IMR-90 (cell line): ENCODE measurements around the gene PBXIP1. TPM values are rescaled to one million over a fixed set of nuclear protein-coding genes. Genes with fewer than 3 reads are reported as not detected.

Source experiments
- ATAC-seq: fragments of 200-7000 bp; cut with Tn5 transposase; 2 replicates; pipeline ENCODE4 v1.9.1; 2020; ENCODE audit warnings: low read depth, mild to moderate bottlenecking, moderate library complexity
- BruUV-seq: library from RNA; stranded (reverse); fragments of 400-500 nt; replicated peaks from 2 replicates; lab custom pipeline; 2021; lab: Mats Ljungman, UMichigan
- CTCF ChIA-PET: fragments of 300-600 bp; formaldehyde crosslinking; extraction: SDS; loops from one replicate; lab custom pipeline; 2021; ENCODE audit warnings: antibody characterized with exemption; lab: Yijun Ruan, JAX
- POLR2A ChIA-PET: fragments of 300-600 bp; sonication (Branson Sonifier 250); formaldehyde crosslinking; loops from one replicate; lab custom pipeline; 2022; ENCODE audit warnings: antibody characterized with exemption; ENCODE audit not compliant: unreplicated experiment; lab: Charles Lee
- DNase-seq: peaks from one replicate; pipeline ENCODE4 v3.0.0; 2013
- H2AFZ ChIP-seq: replicated peaks from 2 replicates; pipeline ENCODE3; 2013; ENCODE audit warnings: low read length, mild to moderate bottlenecking; ENCODE audit not compliant: poor library complexity
- H2AK5ac ChIP-seq: 2 replicates; pipeline ENCODE4 v1.6.1; 2013; ENCODE audit warnings: low read depth, low read length, inconsistent platforms
- H2AK9ac ChIP-seq: replicated peaks from 2 replicates; pipeline ENCODE3; 2013; ENCODE audit warnings: mild to moderate bottlenecking, low read depth, low read length, moderate library complexity; ENCODE audit not compliant: poor library complexity
- H2BK120ac ChIP-seq: 2 replicates; pipeline ENCODE4 v1.6.1; 2013; ENCODE audit warnings: low read depth, low read length, inconsistent platforms
- H2BK15ac ChIP-seq: 3 replicates; pipeline ENCODE4 v1.6.1; 2013; ENCODE audit warnings: low read depth, low read length, inconsistent platforms
- H2BK20ac ChIP-seq: 2 replicates; pipeline ENCODE4 v1.6.1; 2013; ENCODE audit warnings: low read depth, mild to moderate bottlenecking, inconsistent platforms, low read length, moderate library complexity
- H2BK5ac ChIP-seq: 2 replicates; pipeline ENCODE4 v1.6.1; 2013; ENCODE audit warnings: mild to moderate bottlenecking, low read depth, low read length, inconsistent platforms; ENCODE audit not compliant: poor library complexity, severe bottlenecking
- H3K14ac ChIP-seq: replicated peaks from 2 replicates; pipeline ENCODE4 v1.6.1; 2013; ENCODE audit warnings: low read depth, low read length, inconsistent platforms
- H3K18ac ChIP-seq: 2 replicates; pipeline ENCODE4 v1.6.1; 2013; ENCODE audit warnings: low read depth, low read length, control low read depth
- H3K23ac ChIP-seq: 2 replicates; pipeline ENCODE4 v1.6.1; 2013; ENCODE audit warnings: low read depth, low read length, inconsistent platforms
- H3K27ac ChIP-seq: 2 replicates; pipeline ENCODE4 v1.5.1; 2013; ENCODE audit warnings: mild to moderate bottlenecking, control low read depth, low read length; ENCODE audit not compliant: insufficient read depth
- H3K27me3 ChIP-seq: 2 replicates; pipeline ENCODE4 v1.6.1; 2013; ENCODE audit warnings: low read length; ENCODE audit not compliant: control insufficient read depth, insufficient read depth
- H3K36me3 ChIP-seq: 2 replicates; pipeline ENCODE4 v1.6.1; 2013; ENCODE audit warnings: low read length, mixed read lengths; ENCODE audit not compliant: control insufficient read depth, insufficient read depth
- H3K4ac ChIP-seq: 2 replicates; pipeline ENCODE4 v1.6.1; 2013; ENCODE audit warnings: low read depth, low read length, inconsistent platforms
- H3K4me1 ChIP-seq: 2 replicates; pipeline ENCODE4 v1.6.1; 2013; ENCODE audit warnings: low read length, mixed read lengths; ENCODE audit not compliant: control insufficient read depth, insufficient read depth
- H3K4me2 ChIP-seq: 2 replicates; pipeline ENCODE4 v1.6.1; 2013; ENCODE audit warnings: low read depth, mild to moderate bottlenecking, control low read depth, low read length, moderate library complexity
- H3K4me3 ChIP-seq: 2 replicates; pipeline ENCODE4 v1.5.1; 2013; ENCODE audit warnings: low read depth, mild to moderate bottlenecking, control low read depth, low read length, moderate library complexity; ENCODE audit not compliant: insufficient read depth
- H3K56ac ChIP-seq: 2 replicates; pipeline ENCODE4 v1.6.1; 2013; ENCODE audit warnings: low read length, inconsistent platforms; ENCODE audit not compliant: insufficient read depth; ENCODE audit errors: extremely low read depth
- H3K79me1 ChIP-seq, 2 experiments: 2 replicates each; pipeline ENCODE4 v1.6.1; 2013; ENCODE audit warnings: low read length in 2 of 2, inconsistent platforms in 1 of 2, low read depth in 1 of 2
- H3K9ac ChIP-seq: 2 replicates; pipeline ENCODE4 v1.6.1; 2013; ENCODE audit warnings: low read depth, low read length, control low read depth
- H3K9me1 ChIP-seq: 2 replicates; pipeline ENCODE4 v1.6.1; 2013; ENCODE audit warnings: low read length, inconsistent platforms; ENCODE audit not compliant: insufficient read depth
- H3K9me3 ChIP-seq: 2 replicates; pipeline ENCODE4 v1.6.1; 2013; ENCODE audit warnings: low read length; ENCODE audit not compliant: control insufficient read depth, insufficient read depth
- H4K20me1 ChIP-seq: 2 replicates; pipeline ENCODE4 v1.6.1; 2013; ENCODE audit warnings: low read length, inconsistent platforms; ENCODE audit not compliant: insufficient read depth
- H4K5ac ChIP-seq: 2 replicates; pipeline ENCODE4 v1.6.1; 2013; ENCODE audit warnings: mild to moderate bottlenecking, low read depth, low read length, control low read depth
- H4K8ac ChIP-seq, 2 experiments: 2 replicates each; pipeline ENCODE4 v1.6.1; 2013; ENCODE audit warnings: low read depth in 2 of 2, low read length in 2 of 2, control low read depth in 1 of 2, inconsistent platforms in 1 of 2
- H4K91ac ChIP-seq: 2 replicates; pipeline ENCODE4 v1.6.1; 2013; ENCODE audit warnings: low read depth, low read length, inconsistent platforms; ENCODE audit not compliant: insufficient read depth
- CEBPB ChIP-seq: IDR thresholded peaks from 2 replicates; pipeline ENCODE4 v1.6.1; 2012; ENCODE audit warnings: low read depth, low read length, improper control_type of control experiment
- CHD1 ChIP-seq: IDR thresholded peaks from 2 replicates; pipeline ENCODE4 v1.6.1; 2012; ENCODE audit warnings: low read depth, low read length, improper control_type of control experiment
- NFE2L2 ChIP-seq: fragments of 150-350 bp; IDR thresholded peaks from 2 replicates; pipeline ENCODE4 v1.6.1; 2016; ENCODE audit warnings: low read depth, mild to moderate bottlenecking, low read length
- WGBS, 2 experiments: methylation state at CpG; one replicate each; pipeline versions ENCODE4 v1.1.5 to v1.1.7; 2013; ENCODE audit warnings: missing lambda C conversion rate in 2 of 2; ENCODE audit not compliant: insufficient read length in 1 of 2; ENCODE audit errors: extremely low coverage in 2 of 2; 5-methylcytosine and 5-hydroxymethylcytosine counted together
- dilution Hi-C: fragments of 300-500 bp; cut with HindIII; formaldehyde crosslinking; loops from one replicate; pipeline ENCODE4 v1.14.3; 2018; ENCODE audit warnings: low sequenced_read_pairs; ENCODE audit not compliant: unreplicated experiment
- in situ Hi-C: fragments of 300-500 bp; cut with MboI; formaldehyde crosslinking; loops from 3 replicates; pipeline ENCODE4 v1.14.3; 2019; ENCODE audit warnings: low sequenced_read_pairs, inconsistent platforms, mixed read lengths
- intact Hi-C: fragments of 100-400 bp; cut with micrococcal nuclease; formaldehyde crosslinking; loops from 2 replicates; pipeline ENCODE4 v1.10.0; 2022
- polyA plus RNA-seq, 3 experiments: library from polyadenylated mRNA; depleted of rRNA; stranded (reverse); fragments of >200 nt; gene quantifications; 2 replicates each; pipeline ENCODE4 v1.2.3, GENCODE V29; 2012; ENCODE audit warnings: low replicate concordance in 1 of 3
- total RNA-seq: library from RNA; depleted of rRNA; stranded (reverse); fragments of >200 nt; gene quantifications from 2 replicates; pipeline ENCODE4 v1.2.3, GENCODE V29; 2012

PBXIP1 gene
- total and polyA plus RNA-seq, 2 of the 4 experiments (the other 2 are of a cell fraction): 28.3 to 44.2 TPM

GRCh38 chr1:154902938-154903566, 52.8 kb downstream of the PBXIP1 start:
- Histone ChIP-seq H3K27ac (no peak overlapping the region), H3K27me3 (peaks cover 17% of the 10 kb centered on the region), H3K14ac (no peak overlapping the region), H3K9me1 (no peaks in the 10 kb centered on the region), H3K23ac (no peak overlapping the region), H4K91ac (no peak overlapping the region), H3K9ac (no peak overlapping the region), H3K4me3 (no peak overlapping the region), H4K20me1 (no peaks in the 10 kb centered on the region), H3K4ac (no peak overlapping the region), H2BK15ac (no peak overlapping the region), H2BK5ac (no peak overlapping the region), H3K4me1 (no peaks in the 10 kb centered on the region; the same call in 1 of the 2 replicates), H3K4me2 (no peak overlapping the region), H2AK5ac (no peak overlapping the region), H3K18ac (no peak overlapping the region), H3K79me1 (no peaks in the 10 kb centered on the region), H4K8ac (no peak overlapping the region), H3K36me3 (no peaks in the 10 kb centered on the region), H2BK120ac (no peak overlapping the region), H3K9me3 (peaks cover 5% of the 10 kb centered on the region; the same call in 1 of the 2 replicates), H4K5ac (no peak overlapping the region), H2BK20ac (no peak overlapping the region), H2AFZ (no peak overlapping the region), H3K56ac (no peak overlapping the region), H2AK9ac (no peak overlapping the region)
- no peak for DNase-seq
- WGBS, 2 experiments: no CpG with 5 or more reads among the region's 3 CpGs
- intact Hi-C loops (no loop called here), in situ Hi-C loops (no loop called here), dilution Hi-C loops (no loop called here)
- POLR2A ChIA-PET: no interaction called here
- no peak for ATAC-seq
- no TSS peak for BruUV-seq
- CTCF ChIA-PET: no interaction called here
- TF ChIP-seq CHD1 (no peak), CEBPB (0 out of 2 replicates have a peak, but pooled peaks have one; percentile 6), NFE2L2 (no peak)
